GM12892 (cell line): ENCODE measurements around the gene IFT122.

Source experiments
- POLR2A ChIP-seq: IDR thresholded peaks from 2 replicates; pipeline ENCODE4 v1.6.1; 2011; ENCODE audit warnings: low read depth, low read length, control low read depth
- POLR2AphosphoS5 ChIP-seq: IDR thresholded peaks from 2 replicates; pipeline ENCODE4 v1.6.1; 2011; ENCODE audit warnings: low read depth, low read length, control low read depth
- TAF1 ChIP-seq: IDR thresholded peaks from 2 replicates; pipeline ENCODE4 v1.6.1; 2011; ENCODE audit warnings: low read depth, mild to moderate bottlenecking, control low read depth, low read length, borderline replicate concordance

GRCh38 chr3:129467932-129468331 is 27.9 kb downstream of the IFT122 start:
- no peak for TF ChIP-seq POLR2AphosphoS5
- no peak for TF ChIP-seq POLR2A
- no peak for TF ChIP-seq TAF1
